ENCODE measurements around the gene SDK1. TPM values are rescaled to one million over a fixed set of nuclear protein-coding genes. Genes with fewer than 3 reads are reported as not detected.
A peak's percentile ranks its signal among the peaks of the same experiment; 100 is the strongest.

The SDK1 gene
- total and polyA plus RNA-seq, 7 donors: 0.31 to 2.4 (median 1.3) TPM

- Histone ChIP-seq H3K4me3 (no peak overlapping the region), H3K9me3 (no peaks in the 10 kb centered on the region), H3K4me1 (no peaks in the 10 kb centered on the region), H3K27ac (no peak overlapping the region), H3K36me3 (ENCODE audit: insufficient read depth in 1 of 2, low read depth in 1 of 2) (no peaks in the 10 kb centered on the region), H3K27me3 (ENCODE audit: insufficient read depth in 3 of 3, low read length in 2 of 3) (no peaks in the 10 kb centered on the region)
- no peak for DNase-seq
- no peak for TF ChIP-seq CTCF (IDR thresholded peaks at IDR 0.05)
- WGBS, 3 donors: 49 to 64% (median 63%) methylated on average over 3 of the region's 3 CpGs
- intact Hi-C loops (cut with DNase I): no loop called here
- no peak for ATAC-seq
Observed at GRCh38 chr7:3795781-3796180, 494.7 kb downstream of the SDK1 start.

- ATAC-seq (no peak), DNase-seq (no peak)
- Histone ChIP-seq H3K27ac (no peak overlapping the region), H3K4me1 (peaks cover 5% of the 10 kb centered on the region), H3K4me3 (no peak overlapping the region), H3K36me3 (ENCODE audit: insufficient read depth in 1 of 2, low read depth in 1 of 2) (no peaks in the 10 kb centered on the region), H3K27me3 (ENCODE audit: insufficient read depth in 3 of 3, low read length in 2 of 3) (no peaks in the 10 kb centered on the region), H3K9me3 (no peaks in the 10 kb centered on the region)
- WGBS, 3 donors: 82 to 90% (median 86%) methylated on average over 3 of the region's 3 CpGs
- intact Hi-C loops (cut with DNase I): no loop called here
- TF ChIP-seq CTCF (IDR thresholded peaks at IDR 0.05): no peak
Observed at GRCh38 chr7:3805151-3805550, 504.1 kb downstream of the SDK1 start.

GRCh38 chr7:3806516-3806915 lies 505.5 kb downstream of the SDK1 start:
- no peaks in the 10 kb centered on the region for H3K36me3 ChIP-seq (ENCODE audit: insufficient read depth in 1 of 2, low read depth in 1 of 2)
- WGBS, 3 donors: 73 to 86% (median 75%) methylated on average over 8 of the region's 8 CpGs
- no peaks in the 10 kb centered on the region for H3K9me3 ChIP-seq
- no peak for TF ChIP-seq CTCF (IDR thresholded peaks at IDR 0.05)
- ATAC-seq (no peak), DNase-seq (no peak)
- no peak overlapping the region for H3K27ac ChIP-seq
- H3K27me3 ChIP-seq (ENCODE audit: insufficient read depth in 3 of 3, low read length in 2 of 3): no peaks in the 10 kb centered on the region
- H3K4me3 ChIP-seq: no peak overlapping the region
- intact Hi-C loops (cut with DNase I): no loop called here
- peaks cover 5% of the 10 kb centered on the region for H3K4me1 ChIP-seq

GRCh38 chr7:3807824-3808223 lies 506.8 kb downstream of the SDK1 start:
- peak in 1 of 4 donors; percentile 56 for ATAC-seq

More at GRCh38 chr7:3807824-3808223, 506.8 kb downstream of the SDK1 start:
- Histone ChIP-seq H3K4me1 (peaks cover 5% of the 10 kb centered on the region), H3K27ac (no peak overlapping the region), H3K27me3 (ENCODE audit: insufficient read depth in 3 of 3, low read length in 2 of 3) (no peaks in the 10 kb centered on the region), H3K36me3 (ENCODE audit: insufficient read depth in 1 of 2, low read depth in 1 of 2) (no peaks in the 10 kb centered on the region), H3K4me3 (no peak overlapping the region), H3K9me3 (no peaks in the 10 kb centered on the region)
- TF ChIP-seq CTCF (IDR thresholded peaks at IDR 0.05): no peak
- DNase-seq: no peak
- intact Hi-C loops (cut with DNase I): no loop called here
- WGBS, 3 donors: 28 to 41% (median 28%) methylated on average over 9 of the region's 9 CpGs

Measured in psoas muscle (tissue), 8 donors.